T1000 (cell line): Measurements from ENCODE around the gene PDCD1.

Source experiments
- DNase-seq: peaks from one replicate; lab custom pipeline; 2025; ENCODE audit warnings: mixed read lengths; lab: John Stamatoyannopoulos, UW

Gene PDCD1

GRCh38 chr2:241865416-241865956 is 6.8 kb upstream of the PDCD1 start:
- DNase-seq, result no peak

- DNase-seq, result no peak
These were observed 6.1 kb upstream of the PDCD1 start for GRCh38 chr2:241864850-241865213.

- no peak for DNase-seq
These were observed 5.6 kb upstream of the PDCD1 start for GRCh38 chr2:241864168-241864849.

- no peak for DNase-seq
These were observed 4.9 kb upstream of the PDCD1 start for GRCh38 chr2:241863536-241863954.

GRCh38 chr2:241862775-241863535 is 4.3 kb upstream of the PDCD1 start:
- DNase-seq, result no peak

GRCh38 chr2:241862093-241862492 is 3.4 kb upstream of the PDCD1 start:
- no peak for DNase-seq

- DNase-seq, result no peak
These were observed 2.6 kb upstream of the PDCD1 start for GRCh38 chr2:241861264-241861663.

GRCh38 chr2:241860184-241861078 is 1.7 kb upstream of the PDCD1 start:
- no peak for DNase-seq

GRCh38 chr2:241859436-241860183 is 916 bp upstream of the PDCD1 start:
- DNase-seq, result no peak

GRCh38 chr2:241859017-241859435 is 332 bp upstream of the PDCD1 start:
- DNase-seq, result no peak

- no peak for DNase-seq
These were observed 1.0 kb downstream of the PDCD1 start for GRCh38 chr2:241857572-241858121.

GRCh38 chr2:241857041-241857541 is 1.6 kb downstream of the PDCD1 start:
- DNase-seq, result no peak

GRCh38 chr2:241855888-241856422 is 2.7 kb downstream of the PDCD1 start:
- no peak for DNase-seq

- DNase-seq, result no peak
These were observed 3.3 kb downstream of the PDCD1 start for GRCh38 chr2:241855245-241855887.

GRCh38 chr2:241854342-241855244 is 4.1 kb downstream of the PDCD1 start:
- no peak for DNase-seq

- DNase-seq, result no peak
These were observed 4.9 kb downstream of the PDCD1 start for GRCh38 chr2:241853651-241854341.

GRCh38 chr2:241852981-241853631 is 5.6 kb downstream of the PDCD1 start:
- no peak for DNase-seq
